ENCODE data around the gene BANP.

- no peak for TF ChIP-seq CTCF (IDR thresholded peaks at IDR 0.05)
- no peak for TF ChIP-seq POLR2A (IDR thresholded peaks at IDR 0.05)
- no peak for TF ChIP-seq POLR2AphosphoS5 (IDR thresholded peaks at IDR 0.05)
These were observed 33.7 kb upstream of the BANP start for GRCh38 chr16:87917503-87917902.

All from breast epithelium (tissue), 3 donors.